Heart left ventricle (tissue), 13 donors: ENCODE data around the gene CDH12.

ENCODE experiments used
- CTCF ChIP-seq, 12 donors: fragments of 200-600 bp; sonication (generic) in 4 of 12; IDR thresholded peaks; one replicate each; pipeline versions ENCODE4 v1.5.0 to v1.8.0; 2018 to 2022; ENCODE audit warnings: antibody characterized with exemption in 12 of 12, mild to moderate bottlenecking in 5 of 12
- POLR2A ChIP-seq, 2 donors: fragments of 450-650 bp; IDR thresholded peaks; one replicate each; pipeline ENCODE4 v1.6.1; 2017; ENCODE audit warnings: antibody characterized with exemption in 2 of 2, mild to moderate bottlenecking in 2 of 2, moderate library complexity in 2 of 2
- donor health status: ischemic (EF 13 %, LVEDD 7.1; RV severe dilation, severe dysfunction).
- donor health status: DM: no; HTN: yes; CAD: no.
- donor health status: DM: no; HTN: no; CAD: no.
- donor health status: ischemic (EF 25% LVEDD 6.9; RV normal size, moderate dysfunction).
- donor health status: ischemic (EF 25% LVEDD 5.7; RV mildly dilated, moderate dysfunction).
- donor health status: ischemic (EF 35%, LVEDD 5.7; RV mildly dilated, moderate dysfunction).
- donor health status: nonischemic (EF 11% LVEDD 7.7; RV severe dilation, severe dysfunction).
- donor health status: DM: yes; HTN: yes; CAD: no.
- donor health status: PGD.
- donor health status: ischemic (EF 29% LVEDD 5.4; RV normal size, mild dysfunction).
- donor health status: nonischemic (EF 23%, LVEDD 6.1; RV moderate dilation, normal function).

- TF ChIP-seq CTCF (IDR thresholded peaks at IDR 0.05) (no peak), POLR2A (IDR thresholded peaks at IDR 0.05) (no peak)
These were observed 65.3 kb downstream of the CDH12 start for GRCh38 chr5:22787807-22788206.
